ENCODE data around the gene WDR31. TPM values are rescaled to one million over a fixed set of nuclear protein-coding genes. Genes with fewer than 3 reads are reported as not detected.

WDR31 gene
- polyA plus RNA-seq, 2 of the 4 experiments (the other 2 are of a cell fraction) = 1.9 to 2.9 TPM

DNA sequence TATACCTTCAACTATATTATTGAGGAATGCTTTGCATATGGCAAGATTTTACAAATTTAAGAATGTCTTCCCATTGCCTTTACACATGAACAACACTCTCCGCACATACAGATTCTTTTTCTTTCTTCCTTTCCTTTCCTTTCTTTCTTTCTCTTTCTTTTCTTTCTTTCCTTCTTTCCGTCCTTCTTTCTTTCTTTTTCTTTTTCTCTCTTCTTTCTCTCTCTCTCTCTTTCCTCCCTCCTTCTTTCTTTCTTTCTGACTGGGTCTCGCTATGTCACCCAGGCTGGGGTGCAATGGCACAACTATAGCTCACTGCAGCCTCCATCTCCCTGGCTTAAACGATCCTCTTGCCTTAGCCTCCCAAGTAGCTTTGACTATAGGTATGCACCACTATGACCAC lies 13.8 kb downstream of the WDR31 start:
- ChIA-PET POLR2A (interaction anchor here (0.9 kb wide), 1 partner anchor 14 kb away, joined by 3 read pairs; the partner anchor contains the start of gene WDR31), CTCF (interaction anchor here (0.9 to 1.6 kb wide), 2 partner anchors 18 to 82 kb away, joined by 3 read pairs; no protein-coding TSS in a partner anchor)
- Histone ChIP-seq H3K27ac (no peak overlapping the region), H3K9me3 (no peaks in the 10 kb centered on the region), H3K4me2 (no peak overlapping the region), H3K4me3 (no peak overlapping the region), H3K4me1 (no peaks in the 10 kb centered on the region)
- DNase-seq (ENCODE audit: low read depth in 1 of 2, low spot score in 1 of 2) (no peak), ATAC-seq (no peak), FAIRE-seq (no peak)
- TF ChIP-seq ZNF302 (CRISPR knock-in tag; IDR thresholded peaks at IDR 0.05) (no peak), MAZ (IDR thresholded peaks at IDR 0.05; ENCODE audit: borderline replicate concordance, low read depth, low read length) (no peak), MYC (IDR thresholded peaks at IDR 0.05; ENCODE audit: borderline replicate concordance, low read length) (no peak), HOXB13 (CRISPR knock-in tag; IDR thresholded peaks at IDR 0.05; ENCODE audit: low read depth) (no peak), EHF (CRISPR knock-in tag; IDR thresholded peaks at IDR 0.05) (no peak), FOXS1 (CRISPR knock-in tag; IDR thresholded peaks at IDR 0.05) (no peak), MAFK (IDR thresholded peaks at IDR 0.05; ENCODE audit: partially characterized antibody) (no peak), CHD2 (IDR thresholded peaks at IDR 0.05; ENCODE audit: low read length, partially characterized antibody) (no peak), KDM1A (IDR thresholded peaks at IDR 0.05; ENCODE audit: low read depth) (no peak), FOSB (CRISPR knock-in tag; IDR thresholded peaks at IDR 0.05) (no peak), GATA3 (IDR thresholded peaks at IDR 0.05; ENCODE audit: borderline replicate concordance) (no peak)
- TF ChIP-seq, protein P1, sequence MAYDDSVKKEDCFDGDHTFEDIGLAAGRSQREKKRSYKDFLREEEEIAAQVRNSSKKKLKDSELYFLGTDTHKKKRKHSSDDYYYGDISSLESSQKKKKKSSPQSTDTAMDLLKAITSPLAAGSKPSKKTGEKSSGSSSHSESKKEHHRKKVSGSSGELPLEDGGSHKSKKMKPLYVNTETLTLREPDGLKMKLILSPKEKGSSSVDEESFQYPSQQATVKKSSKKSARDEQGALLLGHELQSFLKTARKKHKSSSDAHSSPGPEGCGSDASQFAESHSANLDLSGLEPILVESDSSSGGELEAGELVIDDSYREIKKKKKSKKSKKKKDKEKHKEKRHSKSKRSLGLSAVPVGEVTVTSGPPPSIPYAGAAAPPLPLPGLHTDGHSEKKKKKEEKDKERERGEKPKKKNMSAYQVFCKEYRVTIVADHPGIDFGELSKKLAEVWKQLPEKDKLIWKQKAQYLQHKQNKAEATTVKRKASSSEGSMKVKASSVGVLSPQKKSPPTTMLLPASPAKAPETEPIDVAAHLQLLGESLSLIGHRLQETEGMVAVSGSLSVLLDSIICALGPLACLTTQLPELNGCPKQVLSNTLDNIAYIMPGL (CRISPR knock-in tag; IDR thresholded peaks at IDR 0.05; ENCODE audit: borderline replicate concordance) = no peak
- TF ChIP-seq, protein P2, sequence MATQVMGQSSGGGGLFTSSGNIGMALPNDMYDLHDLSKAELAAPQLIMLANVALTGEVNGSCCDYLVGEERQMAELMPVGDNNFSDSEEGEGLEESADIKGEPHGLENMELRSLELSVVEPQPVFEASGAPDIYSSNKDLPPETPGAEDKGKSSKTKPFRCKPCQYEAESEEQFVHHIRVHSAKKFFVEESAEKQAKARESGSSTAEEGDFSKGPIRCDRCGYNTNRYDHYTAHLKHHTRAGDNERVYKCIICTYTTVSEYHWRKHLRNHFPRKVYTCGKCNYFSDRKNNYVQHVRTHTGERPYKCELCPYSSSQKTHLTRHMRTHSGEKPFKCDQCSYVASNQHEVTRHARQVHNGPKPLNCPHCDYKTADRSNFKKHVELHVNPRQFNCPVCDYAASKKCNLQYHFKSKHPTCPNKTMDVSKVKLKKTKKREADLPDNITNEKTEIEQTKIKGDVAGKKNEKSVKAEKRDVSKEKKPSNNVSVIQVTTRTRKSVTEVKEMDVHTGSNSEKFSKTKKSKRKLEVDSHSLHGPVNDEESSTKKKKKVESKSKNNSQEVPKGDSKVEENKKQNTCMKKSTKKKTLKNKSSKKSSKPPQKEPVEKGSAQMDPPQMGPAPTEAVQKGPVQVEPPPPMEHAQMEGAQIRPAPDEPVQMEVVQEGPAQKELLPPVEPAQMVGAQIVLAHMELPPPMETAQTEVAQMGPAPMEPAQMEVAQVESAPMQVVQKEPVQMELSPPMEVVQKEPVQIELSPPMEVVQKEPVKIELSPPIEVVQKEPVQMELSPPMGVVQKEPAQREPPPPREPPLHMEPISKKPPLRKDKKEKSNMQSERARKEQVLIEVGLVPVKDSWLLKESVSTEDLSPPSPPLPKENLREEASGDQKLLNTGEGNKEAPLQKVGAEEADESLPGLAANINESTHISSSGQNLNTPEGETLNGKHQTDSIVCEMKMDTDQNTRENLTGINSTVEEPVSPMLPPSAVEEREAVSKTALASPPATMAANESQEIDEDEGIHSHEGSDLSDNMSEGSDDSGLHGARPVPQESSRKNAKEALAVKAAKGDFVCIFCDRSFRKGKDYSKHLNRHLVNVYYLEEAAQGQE (IDR thresholded peaks at IDR 0.05) = no peak
- TF ChIP-seq, protein P3, sequence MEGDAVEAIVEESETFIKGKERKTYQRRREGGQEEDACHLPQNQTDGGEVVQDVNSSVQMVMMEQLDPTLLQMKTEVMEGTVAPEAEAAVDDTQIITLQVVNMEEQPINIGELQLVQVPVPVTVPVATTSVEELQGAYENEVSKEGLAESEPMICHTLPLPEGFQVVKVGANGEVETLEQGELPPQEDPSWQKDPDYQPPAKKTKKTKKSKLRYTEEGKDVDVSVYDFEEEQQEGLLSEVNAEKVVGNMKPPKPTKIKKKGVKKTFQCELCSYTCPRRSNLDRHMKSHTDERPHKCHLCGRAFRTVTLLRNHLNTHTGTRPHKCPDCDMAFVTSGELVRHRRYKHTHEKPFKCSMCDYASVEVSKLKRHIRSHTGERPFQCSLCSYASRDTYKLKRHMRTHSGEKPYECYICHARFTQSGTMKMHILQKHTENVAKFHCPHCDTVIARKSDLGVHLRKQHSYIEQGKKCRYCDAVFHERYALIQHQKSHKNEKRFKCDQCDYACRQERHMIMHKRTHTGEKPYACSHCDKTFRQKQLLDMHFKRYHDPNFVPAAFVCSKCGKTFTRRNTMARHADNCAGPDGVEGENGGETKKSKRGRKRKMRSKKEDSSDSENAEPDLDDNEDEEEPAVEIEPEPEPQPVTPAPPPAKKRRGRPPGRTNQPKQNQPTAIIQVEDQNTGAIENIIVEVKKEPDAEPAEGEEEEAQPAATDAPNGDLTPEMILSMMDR (IDR thresholded peaks at IDR 0.05) = no peak
- TF ChIP-seq, protein P4, sequence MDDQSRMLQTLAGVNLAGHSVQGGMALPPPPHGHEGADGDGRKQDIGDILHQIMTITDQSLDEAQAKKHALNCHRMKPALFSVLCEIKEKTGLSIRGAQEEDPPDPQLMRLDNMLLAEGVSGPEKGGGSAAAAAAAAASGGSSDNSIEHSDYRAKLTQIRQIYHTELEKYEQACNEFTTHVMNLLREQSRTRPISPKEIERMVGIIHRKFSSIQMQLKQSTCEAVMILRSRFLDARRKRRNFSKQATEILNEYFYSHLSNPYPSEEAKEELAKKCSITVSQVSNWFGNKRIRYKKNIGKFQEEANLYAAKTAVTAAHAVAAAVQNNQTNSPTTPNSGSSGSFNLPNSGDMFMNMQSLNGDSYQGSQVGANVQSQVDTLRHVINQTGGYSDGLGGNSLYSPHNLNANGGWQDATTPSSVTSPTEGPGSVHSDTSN (IDR thresholded peaks at IDR 0.05) = no peak
- WGBS (ENCODE audit: missing lambda C conversion rate) = 90% methylated on average over 4 of the region's 4 CpGs

DNA sequence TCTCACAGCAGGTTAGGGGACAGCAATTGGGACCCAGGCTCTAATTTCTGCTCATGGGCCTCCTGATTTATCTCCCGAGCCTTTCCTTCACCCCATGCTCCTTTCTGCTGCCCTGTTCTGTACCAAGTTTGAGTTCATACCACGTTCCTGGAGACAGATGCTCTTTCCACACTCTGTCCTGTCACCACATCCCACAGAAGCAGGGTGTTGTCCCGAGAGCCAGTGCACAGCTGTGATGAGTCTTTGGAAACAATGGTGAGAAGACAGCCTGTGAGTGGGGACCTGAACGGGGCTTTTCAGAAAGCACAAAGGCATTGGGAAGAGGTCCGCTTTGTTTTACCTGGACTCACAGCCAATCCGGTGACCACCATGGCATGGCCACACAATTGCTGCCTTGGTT lies 17.4 kb downstream of the WDR31 start:
- CTCF ChIA-PET = interaction anchor here (1.3 kb wide), 1 partner anchor 13 kb away, joined by 3 read pairs; no protein-coding TSS in a partner anchor
- POLR2A ChIA-PET = no interaction called here
- FAIRE-seq (no peak), ATAC-seq (no peak), DNase-seq (ENCODE audit: low read depth in 1 of 2, low spot score in 1 of 2) (no peak)
- Histone ChIP-seq H3K4me3 (no peak overlapping the region), H3K4me1 (no peaks in the 10 kb centered on the region), H3K4me2 (no peak overlapping the region), H3K9me3 (no peaks in the 10 kb centered on the region), H3K27ac (no peak overlapping the region)
- 58% methylated on average over 6 of the region's 6 CpGs for WGBS (ENCODE audit: missing lambda C conversion rate)
- TF ChIP-seq, protein P5, sequence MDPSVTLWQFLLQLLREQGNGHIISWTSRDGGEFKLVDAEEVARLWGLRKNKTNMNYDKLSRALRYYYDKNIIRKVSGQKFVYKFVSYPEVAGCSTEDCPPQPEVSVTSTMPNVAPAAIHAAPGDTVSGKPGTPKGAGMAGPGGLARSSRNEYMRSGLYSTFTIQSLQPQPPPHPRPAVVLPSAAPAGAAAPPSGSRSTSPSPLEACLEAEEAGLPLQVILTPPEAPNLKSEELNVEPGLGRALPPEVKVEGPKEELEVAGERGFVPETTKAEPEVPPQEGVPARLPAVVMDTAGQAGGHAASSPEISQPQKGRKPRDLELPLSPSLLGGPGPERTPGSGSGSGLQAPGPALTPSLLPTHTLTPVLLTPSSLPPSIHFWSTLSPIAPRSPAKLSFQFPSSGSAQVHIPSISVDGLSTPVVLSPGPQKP (IDR thresholded peaks at IDR 0.05; ENCODE audit: low read depth, low read length) = no peak
- no peak for TF ChIP-seq NFE2L2 (conservative IDR thresholded peaks at IDR 0.05; ENCODE audit: low read length)
- no peak for TF ChIP-seq ZFP36 (IDR thresholded peaks at IDR 0.05; ENCODE audit: borderline replicate concordance, partially characterized antibody)
- no peak for TF ChIP-seq SREBF2 (IDR thresholded peaks at IDR 0.05)
- no peak for TF ChIP-seq POLR2AphosphoS2 (conservative IDR thresholded peaks at IDR 0.05; ENCODE audit: low read length)
- no peak for TF ChIP-seq POLR2A (IDR thresholded peaks at IDR 0.05; ENCODE audit: low read length)
- TF ChIP-seq HOXB5 (CRISPR knock-in tag; IDR thresholded peaks at IDR 0.05) = no peak
- TF ChIP-seq TFCP2L1 (CRISPR knock-in tag; IDR thresholded peaks at IDR 0.05) = no peak
- no peak for TF ChIP-seq NR3C1 (IDR thresholded peaks at IDR 0.05)
- no peak for TF ChIP-seq HEYL (CRISPR knock-in tag; IDR thresholded peaks at IDR 0.05)
- TF ChIP-seq, protein P6, sequence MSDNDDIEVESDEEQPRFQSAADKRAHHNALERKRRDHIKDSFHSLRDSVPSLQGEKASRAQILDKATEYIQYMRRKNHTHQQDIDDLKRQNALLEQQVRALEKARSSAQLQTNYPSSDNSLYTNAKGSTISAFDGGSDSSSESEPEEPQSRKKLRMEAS (IDR thresholded peaks at IDR 0.05) = no peak
- no peak for TF ChIP-seq ZSCAN20 (CRISPR knock-in tag; IDR thresholded peaks at IDR 0.05)
- TF ChIP-seq MAFK (IDR thresholded peaks at IDR 0.05; ENCODE audit: partially characterized antibody) = no peak
- no peak for TF ChIP-seq CHD2 (IDR thresholded peaks at IDR 0.05; ENCODE audit: low read length, partially characterized antibody)
- no peak for TF ChIP-seq ZC3H11A (IDR thresholded peaks at IDR 0.05)

Data from A549 (cell line).